Hematopoietic multipotent progenitor cell treated with erythropoietin and hydrocortisone succinate and interleukin-3 and kit ligand, for 4 days (in vitro differentiated cells): ENCODE results near the gene BRME1.
"Not testable (repeated sequence)": the region's sequence is repeated elsewhere in the genome, so short reads cannot be mapped to it uniquely, and the experiment has no call there.

Experiments used
- DNase-seq: peaks from one replicate; pipeline ENCODE4 v3.0.0-alpha.2; 2015

The BRME1 gene

DNA sequence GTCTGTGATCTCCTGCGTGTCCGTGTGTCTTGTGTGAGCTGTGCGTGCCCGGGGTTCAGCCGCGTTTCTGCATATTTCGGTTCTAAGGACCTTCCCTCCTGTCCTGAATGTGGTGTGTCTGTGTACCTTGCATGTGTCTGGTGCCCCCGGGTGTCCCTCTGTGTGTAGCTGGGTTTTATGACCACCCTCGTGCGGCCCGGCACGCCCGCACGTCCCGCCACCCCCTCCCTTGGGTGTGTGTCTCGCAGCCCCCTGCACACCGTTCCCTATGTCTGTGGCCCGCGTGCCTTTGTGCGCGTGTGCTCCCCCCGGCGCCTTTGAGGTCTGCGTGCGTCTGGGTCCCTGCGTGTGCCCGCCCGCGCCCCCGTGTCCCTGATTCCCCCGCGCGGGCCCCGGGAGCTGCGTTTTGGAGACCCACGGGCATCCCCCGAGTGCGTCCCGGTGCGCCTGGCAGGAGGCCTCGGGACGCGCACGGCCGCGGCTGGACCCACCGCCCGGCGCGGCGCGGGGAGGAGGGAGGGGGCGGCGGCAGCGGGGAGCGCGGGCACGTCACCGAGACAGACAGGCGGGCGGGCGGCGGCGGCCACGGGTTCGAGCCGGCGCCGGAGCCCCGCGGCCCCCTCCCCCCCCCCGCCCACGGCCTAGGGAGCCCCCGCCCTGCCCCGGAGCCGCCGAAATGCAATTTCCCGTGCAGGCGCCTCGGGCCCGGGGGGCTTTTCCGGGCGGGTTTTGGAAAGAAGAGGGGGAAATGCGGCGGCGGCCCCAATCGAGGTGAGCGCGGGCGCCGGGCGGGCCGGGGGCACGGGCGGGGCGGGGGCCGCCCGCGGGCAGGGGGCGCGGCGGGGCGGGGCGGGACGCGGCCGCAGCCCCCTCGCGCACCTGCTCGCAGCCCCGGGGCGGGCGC is 41.0 kb downstream of the BRME1 start:
- no peak for DNase-seq

DNA sequence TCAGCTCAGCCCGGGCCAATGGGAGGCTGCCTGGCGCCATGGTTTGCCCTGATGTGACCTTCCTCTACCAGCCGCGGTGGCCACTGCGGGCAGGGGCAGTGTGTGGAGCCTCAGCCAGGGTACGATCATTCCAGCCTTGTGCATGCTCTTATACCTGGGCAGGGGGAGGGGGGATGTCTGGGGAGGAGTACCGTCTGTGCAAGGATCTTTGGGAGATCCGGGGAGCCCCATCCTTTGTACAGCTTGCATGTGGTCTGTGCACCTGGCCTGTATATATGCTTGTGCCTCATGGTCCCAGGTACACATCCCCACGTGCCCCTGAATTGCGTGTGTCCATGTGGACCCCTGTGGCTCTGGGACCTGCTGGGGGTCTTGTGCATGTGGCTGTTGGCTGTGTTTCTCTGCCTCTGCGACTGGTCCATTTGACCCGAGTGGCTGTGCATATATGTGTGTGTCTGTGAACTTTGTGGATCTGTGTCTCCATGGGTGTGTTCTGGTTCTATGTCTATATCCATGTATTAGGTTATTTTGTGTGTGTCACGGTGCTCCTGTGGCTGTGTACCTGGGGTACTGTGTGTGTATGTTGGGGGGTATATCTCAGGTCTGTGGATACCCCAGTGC is 41.8 kb downstream of the BRME1 start:
- no peak for DNase-seq

DNA sequence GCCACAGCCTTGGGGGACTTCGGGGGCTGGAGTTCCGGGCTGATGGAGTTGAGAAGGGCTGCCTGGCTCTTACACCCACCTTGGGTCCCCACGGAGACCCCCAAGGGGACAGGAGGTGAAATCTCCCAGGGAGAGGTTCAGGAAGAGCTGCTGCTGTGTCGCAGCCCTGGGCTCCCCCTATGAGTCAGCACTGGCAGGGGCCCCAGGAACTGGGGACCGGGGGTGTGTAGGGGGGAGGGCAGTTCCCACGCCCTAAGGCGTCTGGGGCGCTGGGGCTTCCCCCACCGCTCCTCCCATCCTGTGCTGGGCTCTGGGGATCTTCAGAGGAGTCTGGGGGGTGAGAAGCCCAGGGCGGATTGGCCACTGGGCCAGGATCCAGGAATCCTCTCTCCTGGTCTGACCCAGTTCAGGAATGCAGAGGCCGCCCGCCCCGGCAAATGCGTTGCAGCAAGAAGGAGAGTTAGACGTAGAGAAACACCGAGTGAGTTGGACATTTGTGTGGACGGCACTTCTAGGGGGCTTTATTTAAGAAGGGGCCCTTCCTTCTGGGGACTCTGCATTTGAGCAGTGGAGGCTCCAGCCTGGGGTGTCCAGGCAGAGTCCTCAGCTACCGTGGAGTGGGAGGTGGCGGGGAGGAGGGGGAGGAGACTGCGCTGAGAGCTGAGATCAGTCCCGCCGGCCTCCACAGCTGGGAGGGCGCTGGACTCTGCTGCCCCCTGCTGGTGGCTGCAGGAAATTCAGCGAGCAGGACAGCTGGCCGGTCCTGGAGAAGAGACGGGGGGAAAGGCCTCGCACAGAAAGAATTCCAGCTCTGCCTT is 44.0 kb downstream of the BRME1 start:
- peak; percentile 93 for DNase-seq

DNA sequence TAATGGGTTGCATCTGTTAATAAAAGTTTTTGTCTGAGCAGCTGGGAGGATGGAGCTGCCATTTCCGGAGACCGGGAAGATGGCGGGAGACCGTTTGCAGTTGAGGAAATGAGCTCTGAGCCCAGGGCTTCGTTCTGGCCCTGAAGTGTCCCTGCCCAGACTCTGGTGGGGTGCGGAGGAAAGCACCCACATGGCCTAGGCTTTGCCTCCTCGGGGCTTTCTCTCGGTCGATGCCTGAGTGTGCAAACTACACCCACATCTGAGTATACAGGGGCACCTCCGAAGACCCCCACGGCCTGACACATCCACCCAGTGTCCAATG is 44.6 kb downstream of the BRME1 start:
- no peak for DNase-seq

DNA sequence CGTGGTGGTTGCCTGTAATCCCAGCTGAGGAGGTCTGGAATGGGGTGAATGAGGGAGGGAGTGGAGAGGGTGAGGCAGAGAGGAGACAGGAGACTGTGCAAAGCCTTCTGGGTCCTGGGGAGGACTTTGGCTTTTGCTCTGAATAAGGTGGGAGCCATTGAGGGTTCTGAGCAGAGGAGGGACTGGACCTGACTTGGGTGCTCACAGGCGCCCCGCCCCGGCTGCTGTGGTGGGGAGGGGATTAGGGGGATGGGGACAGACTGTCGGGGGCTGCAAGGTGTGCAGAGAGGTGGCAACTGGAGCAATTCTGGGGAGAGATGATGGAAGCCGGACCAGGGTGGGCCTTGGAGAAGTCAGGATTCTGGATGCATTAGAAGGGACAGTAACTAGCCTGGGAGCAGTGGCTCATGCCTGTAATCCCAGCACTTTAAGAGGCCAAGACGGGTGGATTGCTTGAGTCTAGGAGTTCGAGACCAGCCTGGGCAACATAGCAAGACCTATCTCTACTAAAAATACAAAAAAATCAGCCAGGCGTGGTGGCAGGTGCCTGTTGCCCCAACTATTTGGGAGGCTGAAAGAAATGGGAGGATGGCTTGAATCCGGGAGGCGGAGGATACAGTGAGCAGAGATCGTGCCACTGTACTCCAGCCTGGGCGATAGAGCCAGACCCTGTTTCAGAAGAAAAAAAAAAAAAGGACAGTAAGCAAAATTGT is 45.1 kb downstream of the BRME1 start:
- no peak for DNase-seq

DNA sequence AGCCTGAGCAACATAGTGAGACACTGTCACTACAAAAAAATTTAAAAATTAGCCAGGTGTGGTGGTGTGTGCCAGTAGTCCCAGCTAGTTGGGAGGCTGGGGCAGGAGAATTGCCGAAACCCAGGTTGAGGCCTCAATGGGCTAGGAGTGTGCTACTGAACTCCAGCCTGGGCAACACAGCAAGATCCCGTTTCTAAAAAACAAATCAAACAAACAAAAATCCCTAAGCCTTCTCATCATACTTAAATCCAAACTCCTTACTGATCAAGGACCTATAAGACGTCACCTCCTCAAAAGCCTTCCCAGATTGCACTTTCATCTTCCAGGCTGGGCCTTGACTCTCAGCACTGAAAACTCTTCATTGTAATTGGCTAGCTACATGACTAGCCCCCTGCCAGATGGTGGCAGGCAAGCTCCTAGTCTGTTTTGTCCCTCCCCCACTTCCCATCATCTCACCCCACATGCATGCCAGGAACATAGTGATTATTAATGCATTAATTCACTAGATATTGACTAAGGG is 46.5 kb downstream of the BRME1 start:
- peak; percentile 70 for DNase-seq

DNA sequence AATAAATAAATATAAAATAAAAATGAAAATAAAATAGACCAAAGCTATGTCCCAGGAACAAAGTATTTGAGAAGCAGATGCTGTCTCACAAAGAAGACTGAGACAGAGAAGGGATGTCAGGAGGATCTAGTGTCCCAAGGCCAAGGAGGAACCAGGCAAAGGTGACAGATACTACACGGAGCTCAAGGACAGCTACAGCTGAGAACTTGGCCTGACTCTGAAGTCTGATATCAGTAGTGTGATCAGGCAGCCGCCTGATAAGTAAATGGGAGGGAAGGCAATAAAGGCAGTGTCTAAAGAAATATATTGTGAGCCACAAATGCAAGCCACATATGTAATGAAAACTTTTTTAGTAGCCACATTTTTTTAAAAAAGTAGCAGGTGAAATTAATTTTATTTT is 49.4 kb downstream of the BRME1 start:
- peak; percentile 68 for DNase-seq

DNA sequence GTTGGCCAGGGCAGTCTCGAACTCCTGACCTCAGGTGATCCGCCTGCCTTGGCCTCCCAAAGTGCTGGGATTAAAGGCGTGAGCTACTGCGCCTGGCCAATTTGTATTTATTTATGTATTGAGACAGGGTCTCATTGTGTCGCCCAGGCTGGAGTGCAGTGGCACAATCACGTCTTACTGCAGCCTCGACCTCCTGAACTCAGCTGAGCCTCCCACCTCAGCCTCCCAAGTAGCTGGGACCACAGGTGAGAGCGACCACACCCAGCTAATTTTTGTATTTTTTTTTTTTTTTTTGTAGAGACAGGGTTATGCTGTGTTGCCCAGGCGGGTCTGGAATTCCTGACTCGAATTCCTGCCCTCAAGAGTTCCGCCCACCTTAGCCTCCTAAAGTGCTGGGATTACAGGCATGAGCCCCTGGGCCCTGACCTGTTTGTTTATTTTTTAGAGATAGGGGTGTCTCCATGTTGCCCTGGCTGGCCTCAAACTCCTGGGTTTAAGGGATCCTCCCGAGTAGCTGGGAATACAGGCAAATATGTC is 53.7 kb downstream of the BRME1 start:
- not testable (repeated sequence) for DNase-seq

DNA sequence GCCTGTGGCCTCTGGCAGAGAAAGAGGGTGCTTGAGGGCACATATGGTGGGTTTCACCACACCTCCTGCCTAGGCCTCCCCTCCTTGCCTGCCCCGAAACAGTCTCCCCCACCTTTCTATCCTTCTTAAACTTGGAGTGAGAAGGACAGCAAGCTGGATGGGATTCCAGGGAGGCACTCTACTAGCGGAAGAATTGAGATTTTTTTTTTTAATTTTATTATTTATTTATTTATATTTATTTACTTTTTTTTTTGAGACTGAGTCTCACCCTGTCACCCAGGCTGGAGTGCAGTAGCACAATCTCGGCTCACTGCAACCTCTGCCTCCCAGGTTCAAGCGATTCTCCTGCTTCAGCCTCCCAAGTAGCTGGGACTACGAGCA is 54.2 kb downstream of the BRME1 start:
- not testable (repeated sequence) for DNase-seq

DNA sequence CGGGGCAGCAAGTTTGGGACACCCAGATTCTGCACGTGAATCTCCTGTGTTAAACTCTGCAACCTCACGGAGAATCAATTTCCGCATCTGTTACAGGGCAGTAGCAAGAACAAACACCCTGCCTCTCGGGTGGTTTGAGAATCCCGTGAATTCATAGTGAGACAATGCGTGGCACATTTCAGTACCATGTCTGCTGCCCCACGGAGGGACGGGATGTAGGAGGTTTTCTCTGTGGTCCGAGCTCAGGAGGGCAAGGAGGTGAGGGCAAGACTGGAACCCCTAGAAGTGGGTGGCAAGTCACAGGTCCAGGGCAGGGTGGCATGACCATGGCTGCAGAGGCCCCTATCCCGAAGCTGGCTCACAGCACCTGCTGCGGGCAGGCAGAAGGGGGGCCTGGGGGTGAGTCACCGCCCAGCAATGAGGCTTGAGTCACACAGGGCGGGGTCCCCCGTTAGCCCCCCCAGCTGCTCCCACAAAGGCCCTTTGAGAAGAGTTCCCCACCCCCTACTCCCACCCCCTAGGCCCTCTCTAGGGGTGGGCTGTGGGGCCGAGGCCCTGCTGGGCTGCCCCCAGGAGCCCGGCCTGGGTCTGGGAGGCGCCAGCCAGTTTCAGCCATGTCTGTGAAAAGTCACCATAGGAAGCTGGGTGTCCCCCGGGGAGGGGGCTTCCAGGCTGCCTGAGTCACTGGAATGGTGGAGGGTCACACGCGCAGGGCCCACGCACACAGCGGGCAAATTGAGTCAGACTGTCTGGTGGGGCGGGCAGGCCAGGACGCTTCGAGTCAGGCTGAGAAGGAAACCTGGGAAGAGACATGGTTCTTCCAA is 54.8 kb downstream of the BRME1 start:
- DNase-seq, result peak; percentile 81

DNA sequence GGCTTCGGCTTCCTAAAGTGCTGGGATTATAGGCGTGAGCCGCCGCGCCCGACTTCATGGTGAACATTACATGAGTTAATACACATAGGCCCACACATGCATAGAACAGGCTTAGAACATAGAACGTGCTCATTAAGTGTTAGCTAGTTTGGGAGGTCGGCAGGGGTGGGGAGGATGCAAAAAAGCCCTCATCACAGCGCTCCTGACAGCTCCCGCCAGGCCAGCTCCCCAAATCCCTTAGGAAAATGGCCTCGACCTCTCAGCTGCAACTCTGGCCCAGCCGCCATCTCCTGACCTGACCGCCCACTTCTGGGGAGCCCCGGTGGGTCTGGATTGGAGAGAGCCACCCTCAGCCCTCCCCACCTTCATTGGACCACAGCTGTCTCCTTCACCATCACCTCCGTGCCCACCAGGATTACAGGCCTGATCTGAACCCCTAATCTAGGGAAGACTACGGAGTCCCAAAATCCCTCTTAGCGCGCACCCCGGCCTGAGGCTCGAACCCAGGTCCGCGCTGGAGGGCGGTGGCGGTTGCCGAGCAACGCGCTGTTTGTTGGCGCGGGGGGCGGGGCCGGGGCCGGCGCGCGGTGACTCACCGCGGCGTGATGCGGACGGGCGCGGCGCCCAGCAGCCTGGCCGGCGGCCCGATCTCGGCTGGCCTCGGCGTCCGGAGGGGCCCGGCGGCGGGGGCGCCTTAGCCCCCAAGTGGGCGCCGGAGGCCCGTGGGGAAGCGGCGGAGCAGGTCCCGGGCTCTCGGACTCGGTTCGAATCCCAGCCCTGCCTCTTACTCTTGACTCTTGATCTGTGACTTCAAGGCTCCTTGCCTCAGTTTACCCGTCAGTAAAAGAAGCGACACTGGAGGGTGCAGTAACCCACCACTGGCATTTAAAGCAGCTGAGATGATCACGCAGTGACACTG is 55.7 kb downstream of the BRME1 start:
- peak; percentile 90 for DNase-seq

DNA sequence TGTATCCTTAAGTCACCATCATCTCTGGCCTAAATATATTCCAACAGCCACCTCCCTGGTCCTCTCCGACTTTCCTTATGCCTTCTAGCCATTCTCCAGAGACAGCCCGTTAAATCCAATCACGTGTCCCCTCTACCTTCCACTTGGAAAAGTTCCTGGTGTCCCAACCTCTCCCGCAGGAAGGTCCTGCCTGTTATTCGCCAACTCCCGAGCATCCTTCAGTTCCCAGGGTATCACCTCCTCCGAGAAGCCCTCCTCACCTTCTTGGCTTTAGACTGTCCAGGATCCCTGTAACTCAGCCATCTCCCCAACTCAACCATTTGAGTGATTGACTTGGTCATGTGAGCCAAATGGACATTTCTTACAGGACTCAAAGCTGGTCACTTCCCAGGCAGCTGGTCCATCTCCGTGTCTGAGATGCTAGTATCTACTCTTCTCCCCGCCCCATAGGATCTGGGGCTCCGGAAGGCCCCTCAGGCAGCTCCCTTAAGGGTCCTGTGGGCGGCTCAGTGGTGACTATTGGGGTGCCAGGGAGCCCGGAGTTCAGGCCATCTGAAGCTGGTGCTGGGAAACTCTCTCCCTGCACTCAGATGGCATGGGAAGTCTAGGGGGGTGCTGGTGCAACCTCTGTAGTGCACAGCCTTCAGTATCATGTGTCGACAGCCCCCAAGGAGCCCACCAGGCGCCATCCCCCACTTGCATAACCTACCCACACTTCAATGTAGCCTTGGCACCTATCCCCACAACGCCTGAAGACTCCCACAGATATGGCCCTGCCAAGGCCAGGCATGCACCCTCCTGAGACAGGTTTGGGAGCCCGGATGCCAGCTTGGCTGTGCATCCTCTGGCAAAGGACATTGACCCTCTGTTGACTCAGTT is 56.9 kb downstream of the BRME1 start:
- no peak for DNase-seq

DNA sequence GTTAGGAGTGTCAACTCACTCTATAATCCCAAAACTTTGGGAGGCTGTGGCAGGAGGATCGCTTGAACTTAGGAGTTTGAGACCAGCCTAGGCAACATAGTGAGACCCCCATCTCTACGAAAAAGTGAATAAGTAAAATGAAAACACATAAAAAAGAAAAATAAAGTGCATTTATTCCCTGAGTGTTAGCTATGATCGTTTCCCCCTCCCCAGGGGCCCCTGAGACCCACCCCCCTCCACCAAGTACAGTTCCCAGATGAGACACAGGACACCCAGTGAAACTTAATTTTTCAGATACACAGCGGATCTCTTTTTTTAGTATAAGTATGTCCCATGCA is 57.6 kb downstream of the BRME1 start:
- DNase-seq, result no peak

DNA sequence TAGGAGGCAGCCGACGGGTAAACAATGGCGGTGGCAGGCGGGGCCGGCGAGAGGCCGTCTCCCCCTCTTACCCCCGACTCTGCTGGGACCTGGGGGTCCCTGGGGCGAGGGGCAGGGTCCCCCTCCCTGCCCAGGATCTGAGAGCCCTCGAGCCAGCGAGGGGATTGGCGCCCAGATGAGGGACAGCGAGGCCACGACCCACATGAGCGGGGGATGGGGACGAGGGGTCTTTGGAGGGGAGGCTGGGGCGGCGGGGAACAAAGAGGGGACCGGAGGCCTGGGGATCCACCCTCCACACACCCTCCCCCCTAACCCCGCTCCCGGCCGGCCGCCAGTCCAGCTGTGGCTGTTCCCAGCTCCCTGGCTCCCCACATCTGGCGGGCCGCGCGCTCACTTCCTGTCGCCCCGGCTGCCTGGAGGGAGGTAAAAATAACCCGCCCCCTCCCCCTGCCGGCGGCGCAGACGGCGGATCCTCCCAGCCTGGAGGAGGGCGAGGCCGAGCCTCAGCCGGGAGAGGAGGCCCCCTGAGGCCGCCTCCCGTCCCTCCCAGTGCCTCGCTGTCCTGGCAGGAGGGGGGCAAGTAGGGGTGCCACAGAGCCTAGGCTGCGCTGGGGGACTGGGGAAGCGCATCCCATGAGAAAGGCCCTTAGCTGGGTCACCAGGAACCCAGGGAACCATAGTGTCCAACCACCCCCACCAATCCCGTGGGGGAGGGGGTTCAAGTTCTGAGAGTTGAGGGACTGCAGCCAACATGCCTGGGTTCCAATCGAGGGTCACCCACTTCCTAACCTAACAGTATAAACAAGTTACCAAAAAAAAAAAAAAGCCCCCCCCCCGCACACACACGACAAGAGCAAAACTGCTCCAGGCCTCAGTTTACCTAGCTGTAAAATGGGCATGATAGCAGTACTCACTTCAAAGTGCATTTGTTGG is 58.2 kb downstream of the BRME1 start:
- peak; percentile 95 for DNase-seq

DNA sequence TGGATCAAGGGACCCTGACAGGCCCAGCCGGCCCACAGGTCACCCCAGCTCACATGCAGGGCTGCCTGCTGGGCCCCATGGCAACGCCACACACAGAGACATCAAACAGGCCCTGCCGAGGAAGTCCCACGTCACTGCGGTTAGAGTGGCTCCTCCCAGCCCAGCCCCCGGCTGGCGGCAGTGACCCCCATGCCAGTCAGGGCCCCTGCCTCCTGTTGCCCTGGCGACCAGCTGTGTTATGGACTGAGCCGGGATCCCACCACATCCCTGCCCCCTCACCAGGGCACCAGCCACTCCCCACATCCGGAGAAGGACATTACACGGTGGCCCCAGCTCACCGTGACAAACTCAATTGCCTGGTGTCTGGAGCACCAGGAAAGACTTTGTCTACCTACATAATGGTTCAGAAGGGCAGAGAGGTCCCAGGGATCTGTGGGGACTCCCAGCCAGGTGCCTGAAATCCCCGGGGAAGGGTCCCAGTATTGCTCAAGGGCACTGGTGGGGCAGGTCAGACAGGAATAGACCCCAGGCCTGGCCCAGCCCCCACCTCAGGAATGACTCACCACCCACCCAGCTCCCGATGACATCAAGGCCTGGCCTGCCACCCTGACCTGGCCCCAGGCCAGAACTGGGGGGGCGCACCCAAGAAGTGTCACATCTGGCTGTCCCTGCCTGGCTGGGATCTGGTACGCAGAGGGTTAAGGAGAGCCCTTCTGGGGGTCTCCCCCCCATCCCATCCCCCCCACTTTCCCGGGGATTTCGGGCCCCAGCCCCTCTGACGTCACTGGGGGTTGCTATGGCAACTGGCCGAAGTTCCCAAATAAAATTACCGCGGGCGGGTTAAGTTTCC is 59.1 kb downstream of the BRME1 start:
- DNase-seq, result peak; percentile 97

DNA sequence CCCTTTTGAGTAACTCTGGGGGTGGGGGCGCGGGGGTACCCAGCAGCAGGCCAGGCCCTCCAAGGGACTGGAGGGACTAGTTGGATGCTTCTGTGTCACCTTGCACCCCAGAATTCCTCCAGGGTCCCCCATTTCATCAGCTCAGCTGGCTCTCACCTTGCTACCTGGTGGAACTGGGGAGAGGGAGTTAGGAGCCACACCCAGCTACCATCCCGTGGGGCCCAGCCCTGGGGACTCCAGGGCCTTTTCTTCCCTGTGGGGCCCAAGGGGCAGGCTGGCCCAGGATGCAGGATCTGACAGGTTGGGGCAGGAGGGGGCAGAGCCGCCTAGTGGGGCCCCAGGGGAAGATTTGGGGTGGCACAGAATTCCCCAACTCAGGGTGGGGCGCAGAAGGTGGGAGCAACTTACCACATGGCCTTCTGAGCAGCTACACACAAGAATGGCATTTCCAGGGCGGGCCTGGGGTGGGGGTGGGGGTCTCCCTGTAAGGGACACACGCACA is 61.7 kb downstream of the BRME1 start:
- no peak for DNase-seq
